K562 (cell line): ENCODE measurements around the gene LSP1. TPM values are rescaled to one million over a fixed set of nuclear protein-coding genes. Genes with fewer than 3 reads are reported as not detected.
A peak's percentile ranks its signal among the peaks of the same experiment; 100 is the strongest.

Experiments used
- ATAC-seq: fragments of 200-7000 bp; cut with Tn5 transposase; 3 replicates; pipeline ENCODE4 v1.9.1; 2020; ENCODE audit warnings: moderate library complexity
- BruUV-seq: library from RNA; stranded (reverse); fragments of 400-500 nt; replicated peaks from 2 replicates; lab custom pipeline; 2021; lab: Mats Ljungman, UMichigan
- CTCF ChIA-PET: fragments of 300-600 bp; formaldehyde crosslinking; extraction: SDS; loops from one replicate; lab custom pipeline; 2021; ENCODE audit warnings: low intra/inter-chr PET ratio; lab: Yijun Ruan, JAX
- POLR2A ChIA-PET: fragments of 300-600, 350-650 bp; sonication (Branson Sonifier 250); formaldehyde crosslinking; extraction: SDS; loops from one replicate; lab custom pipeline; 2021; ENCODE audit warnings: antibody characterized with exemption, inconsistent platforms; lab: Yijun Ruan, JAX
- DNase-seq, 4 experiments: peaks; one replicate each; pipeline versions ENCODE4 v3.0.0 to v3.0.0-alpha.2; 2011 to 2018; ENCODE audit warnings: low spot score in 3 of 4, mixed read lengths in 3 of 4; ENCODE audit errors: extremely low read depth in 1 of 4
- FAIRE-seq: peaks from 2 replicates; lab custom pipeline; 2011; peaks lifted over from hg19 to GRCh38; lab: Jason Lieb, UNC
- H2AFZ ChIP-seq: 2 replicates; pipeline ENCODE4 v1.6.0; 2011; ENCODE audit warnings: low read depth, low read length, control low read depth, inconsistent platforms
- H3K27ac ChIP-seq: fragments of 200-600 bp; 3 replicates; pipeline ENCODE4 v1.8.0; 2011; ENCODE audit warnings: low read depth, mild to moderate bottlenecking, control low read depth, inconsistent platforms, low read length, moderate library complexity, mixed read lengths; ENCODE audit errors: extremely low read depth
- H3K27me3 ChIP-seq, 2 experiments: fragments of 300-600 bp in 1 of 2; 2 replicates in 1 of 2; 3 replicates in 1 of 2; pipeline versions ENCODE4 v1.6.0 to v1.8.0; 2011; ENCODE audit warnings: inconsistent platforms in 2 of 2, low read length in 2 of 2, mild to moderate bottlenecking in 1 of 2, mixed read lengths in 1 of 2, moderate library complexity in 1 of 2; ENCODE audit not compliant: control insufficient read depth in 2 of 2, insufficient read depth in 2 of 2
- H3K36me3 ChIP-seq: fragments of 300-600 bp; 3 replicates; pipeline ENCODE4 v1.8.0; 2011; ENCODE audit warnings: mild to moderate bottlenecking, low read length, inconsistent platforms; ENCODE audit not compliant: control insufficient read depth, insufficient read depth
- H3K4me1 ChIP-seq, 2 experiments: fragments of 200-600 bp in 1 of 2; replicated peaks in 1 of 2; 2 replicates in 1 of 2; 3 replicates in 1 of 2; pipeline versions ENCODE4 v1.5.1 to v1.8.0; 2011; ENCODE audit warnings: inconsistent platforms in 2 of 2, low read length in 2 of 2, mild to moderate bottlenecking in 1 of 2, mixed read lengths in 1 of 2, moderate library complexity in 1 of 2; ENCODE audit not compliant: control insufficient read depth in 2 of 2, insufficient read depth in 2 of 2
- H3K4me2 ChIP-seq: 2 replicates; pipeline ENCODE4 v1.6.1; 2011; ENCODE audit warnings: low read length, control low read depth, inconsistent platforms, mixed read lengths; ENCODE audit not compliant: insufficient read depth
- H3K4me3 ChIP-seq: fragments of 200-600 bp; sonication (generic), shearing (Covaris generic); 2 replicates; pipeline ENCODE4 v1.5.1; 2016; ENCODE audit warnings: control low read depth, inconsistent platforms
- H3K79me2 ChIP-seq: fragments of 200-600 bp; 3 replicates; pipeline ENCODE4 v1.8.0; 2011; ENCODE audit warnings: low read length, inconsistent platforms; ENCODE audit not compliant: control insufficient read depth, insufficient read depth
- H3K9ac ChIP-seq, 2 experiments: 2 replicates each; pipeline versions ENCODE4 v1.6.0 to v1.6.1; 2011; ENCODE audit warnings: low read depth in 2 of 2, low read length in 2 of 2, control low read depth in 1 of 2, inconsistent platforms in 1 of 2, mild to moderate bottlenecking in 1 of 2, mixed read lengths in 1 of 2; ENCODE audit not compliant: insufficient read depth in 1 of 2
- H3K9me1 ChIP-seq: one replicate; pipeline ENCODE4 v1.6.0; 2011; ENCODE audit warnings: inconsistent platforms, mild to moderate bottlenecking, low read length, moderate library complexity; ENCODE audit not compliant: control insufficient read depth, insufficient read depth
- H3K9me3 ChIP-seq: replicated peaks from 2 replicates; pipeline ENCODE4 v1.5.1; 2011; ENCODE audit warnings: low read depth, low read length, inconsistent platforms; ENCODE audit not compliant: control insufficient read depth, insufficient read depth
- H4K20me1 ChIP-seq: replicated peaks from 2 replicates; pipeline ENCODE4 v1.6.1; 2011; ENCODE audit warnings: low read length, inconsistent platforms, mixed read lengths; ENCODE audit not compliant: control insufficient read depth, insufficient read depth
- SNRNP70 ChIP-seq: fragments of 200-400 bp; formaldehyde crosslinking; optimal IDR thresholded peaks from 2 replicates; pipeline ENCODE3; 2017; ENCODE audit warnings: low read depth, low read length
- SPI1 ChIP-seq: IDR thresholded peaks from 2 replicates; pipeline ENCODE4 v1.6.1; 2011; ENCODE audit warnings: low read depth, low read length, control low read depth, borderline replicate concordance
- ZFP91 ChIP-seq: sonication (generic); formaldehyde crosslinking; IDR thresholded peaks from 2 replicates; pipeline ENCODE4 v1.8.0; 2022; ENCODE audit warnings: mild to moderate bottlenecking, missing genetic modification reagents
- WGBS: fragments of 100-300 bp; shearing (Covaris generic); methylation state at CpG from one replicate; pipeline ENCODE4 v1.1.6; 2016; ENCODE audit warnings: low coverage, mixed read lengths; ENCODE audit not compliant: insufficient coverage; ENCODE audit errors: missing lambda C conversion rate; 5-methylcytosine and 5-hydroxymethylcytosine counted together
- in situ Hi-C: fragments of 300-500 bp; cut with MboI; formaldehyde crosslinking; loops from 4 replicates; pipeline ENCODE4 v1.15.0; 2018; ENCODE audit warnings: inconsistent platforms, mixed read lengths
- intact Hi-C: fragments of 100-400 bp; cut with micrococcal nuclease; formaldehyde crosslinking; loops from 2 replicates; pipeline ENCODE4 v1.14.2; 2022
- polyA plus RNA-seq, 8 experiments: library from polyadenylated mRNA; depleted of rRNA in 4 of 8; stranded (reverse) in 5 of 8; unstranded in 3 of 8; fragments of >200 nt; fragmentation: Nextera tagmentation in 2 of 8; fragmentation: Illumina TruSeq in 1 of 8; extraction: Ambion mirVana in 2 of 8; extraction: Trizol in 1 of 8; gene quantifications; 2 replicates each; pipeline versions ENCODE4 v1.2.1 to v1.2.3, GENCODE V29; 2011 to 2014; ENCODE audit warnings: inconsistent platforms in 1 of 8, missing spikeins in 1 of 8
- total RNA-seq, 7 experiments: library from RNA; depleted of rRNA in 6 of 7; stranded (reverse); fragments of >200 nt in 6 of 7; fragmentation: Illumina TruSeq in 2 of 7; extraction: Trizol in 2 of 7; gene quantifications; 2 replicates each; pipeline versions ENCODE4 v1.2.1 to v1.2.3, GENCODE V29; 2011 to 2021; ENCODE audit warnings: low replicate concordance in 1 of 7

The LSP1 gene
- total and polyA plus RNA-seq, 9 of the 15 experiments (the other 6 are each of a cell fraction or from before 2014, with no cell fraction given) = 0.08 to 2.9 (median 0.65) TPM; not detected in 2

GRCh38 chr11:1857064-1857463, 4.2 kb downstream of the LSP1 start (continued):
- no peak for TF ChIP-seq ZFP91

GRCh38 chr11:1858154-1858553, 5.3 kb downstream of the LSP1 start:
- ATAC-seq = peak; percentile 42; the same call in 1 of the 3 replicates

More at GRCh38 chr11:1858154-1858553, 5.3 kb downstream of the LSP1 start:
- Histone ChIP-seq H3K9ac (no peak overlapping the region), H3K4me1 (peaks cover 0 to 12% of the 10 kb centered on the region in 2 experiments; a peak in 1 of 5 replicates), H3K4me3 (no peak overlapping the region), H3K79me2 (no peaks in the 10 kb centered on the region), H3K27me3 (peaks cover 8 to 59% of the 10 kb centered on the region in 2 experiments; a peak in 3 of 5 replicates), H2AFZ (no peak overlapping the region), H3K4me2 (no peak overlapping the region), H3K9me3 (no peaks in the 10 kb centered on the region), H3K9me1 (no peaks in the 10 kb centered on the region), H4K20me1 (peaks cover 3% of the 10 kb centered on the region), H3K27ac (no peak overlapping the region), H3K36me3 (no peaks in the 10 kb centered on the region)
- intact Hi-C loops (no loop called here), in situ Hi-C loops (loop anchor here (10.0 kb wide), 1 partner anchor 297 kb away; no protein-coding TSS in a partner anchor)
- POLR2A ChIA-PET = no interaction called here
- TF ChIP-seq ZFP91 = peak; percentile 48; the same call in 1 of the 2 replicates
- TF ChIP-seq SPI1 = peak; percentile 93
- no peak for TF ChIP-seq SNRNP70
- WGBS = 5% methylated on average over 9 of the region's 9 CpGs
- BruUV-seq = no TSS peak
- CTCF ChIA-PET = no interaction called here
- DNase-seq (no peak), FAIRE-seq (no peak)
